Nephron (organoid): ENCODE data around the gene OAF.
"Not testable (repeated sequence)": the region's sequence is repeated elsewhere in the genome, so short reads cannot be mapped to it uniquely, and the experiment has no call there.

ENCODE experiments used
- H3K27ac Mint-ChIP-seq, 3 experiments: 2 replicates each; pipeline ENCODE4 v1.8.0; 2020; ENCODE audit warnings: mixed read lengths in 3 of 3, mild to moderate bottlenecking in 2 of 3, moderate library complexity in 1 of 3
- H3K27me3 Mint-ChIP-seq: 2 replicates; pipeline ENCODE4 v1.8.0; 2021; ENCODE audit warnings: low read depth, mild to moderate bottlenecking, moderate library complexity, mixed read lengths
- H3K36me3 Mint-ChIP-seq: 2 replicates; pipeline ENCODE4 v1.8.0; 2020; ENCODE audit warnings: low read depth, mixed read lengths
- H3K4me1 Mint-ChIP-seq: 2 replicates; pipeline ENCODE4 v1.8.0; 2020; ENCODE audit warnings: mixed read lengths
- H3K4me3 Mint-ChIP-seq, 3 experiments: 2 replicates each; pipeline ENCODE4 v1.8.0; 2020; ENCODE audit warnings: mild to moderate bottlenecking in 3 of 3, mixed read lengths in 3 of 3, moderate library complexity in 2 of 3
- H3K9me3 Mint-ChIP-seq: 2 replicates; pipeline ENCODE4 v1.8.0; 2020; ENCODE audit warnings: mixed read lengths
- TF ChIP-seq, protein P1 (sequence below), 3 experiments: fragments of 200-600 bp; sonication (generic); IDR thresholded peaks; one replicate each; pipeline ENCODE4 v1.5.0; 2021; ENCODE audit warnings: antibody characterized with exemption in 3 of 3; ENCODE audit not compliant: unreplicated experiment in 3 of 3

Gene OAF

DNA sequence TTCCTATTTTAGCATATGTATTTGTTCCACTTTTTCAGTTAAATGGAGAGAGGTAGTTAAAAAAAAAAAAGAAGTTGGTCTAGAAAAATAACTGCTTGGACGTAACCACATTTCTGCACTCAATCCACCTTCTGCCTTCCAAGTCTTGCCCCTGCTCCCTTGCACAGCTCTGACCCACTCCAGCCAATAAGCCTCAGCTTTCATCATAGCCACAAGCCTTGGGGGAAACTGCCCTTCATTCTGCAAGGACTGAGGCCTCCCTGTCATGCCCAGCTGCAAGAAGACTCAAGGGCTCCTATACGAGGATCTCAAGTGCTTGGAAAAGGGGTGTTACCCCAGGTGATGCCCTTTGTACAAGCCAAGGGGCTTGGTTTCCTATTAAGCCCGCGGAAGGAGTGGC is 36.0 kb upstream of the OAF start:
- Mint-ChIP-seq H3K4me1 (peaks cover 47% of the 10 kb centered on the region), H3K27ac (peak overlapping the region in 1 of 3 experiments; percentile 20), H3K27me3 (peaks cover 45% of the 10 kb centered on the region), H3K4me3 (no peak overlapping the region), H3K9me3 (no peaks in the 10 kb centered on the region), H3K36me3 (no peaks in the 10 kb centered on the region)
- TF ChIP-seq, protein P1, sequence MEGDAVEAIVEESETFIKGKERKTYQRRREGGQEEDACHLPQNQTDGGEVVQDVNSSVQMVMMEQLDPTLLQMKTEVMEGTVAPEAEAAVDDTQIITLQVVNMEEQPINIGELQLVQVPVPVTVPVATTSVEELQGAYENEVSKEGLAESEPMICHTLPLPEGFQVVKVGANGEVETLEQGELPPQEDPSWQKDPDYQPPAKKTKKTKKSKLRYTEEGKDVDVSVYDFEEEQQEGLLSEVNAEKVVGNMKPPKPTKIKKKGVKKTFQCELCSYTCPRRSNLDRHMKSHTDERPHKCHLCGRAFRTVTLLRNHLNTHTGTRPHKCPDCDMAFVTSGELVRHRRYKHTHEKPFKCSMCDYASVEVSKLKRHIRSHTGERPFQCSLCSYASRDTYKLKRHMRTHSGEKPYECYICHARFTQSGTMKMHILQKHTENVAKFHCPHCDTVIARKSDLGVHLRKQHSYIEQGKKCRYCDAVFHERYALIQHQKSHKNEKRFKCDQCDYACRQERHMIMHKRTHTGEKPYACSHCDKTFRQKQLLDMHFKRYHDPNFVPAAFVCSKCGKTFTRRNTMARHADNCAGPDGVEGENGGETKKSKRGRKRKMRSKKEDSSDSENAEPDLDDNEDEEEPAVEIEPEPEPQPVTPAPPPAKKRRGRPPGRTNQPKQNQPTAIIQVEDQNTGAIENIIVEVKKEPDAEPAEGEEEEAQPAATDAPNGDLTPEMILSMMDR (IDR thresholded peaks at IDR 0.05; ENCODE audit: unreplicated experiment in 3 of 3): no peak

GRCh38 chr11:120178561-120179056 is 32.2 kb upstream of the OAF start:
- Mint-ChIP-seq H3K4me1 (peaks cover 66% of the 10 kb centered on the region), H3K27me3 (peaks cover 15% of the 10 kb centered on the region), H3K4me3 (peak overlapping the region in 1 of 3 experiments; percentile 25), H3K36me3 (no peaks in the 10 kb centered on the region), H3K9me3 (no peaks in the 10 kb centered on the region), H3K27ac (peak overlapping the region; percentile 73 to 99 (median 96))
- TF ChIP-seq, protein P1 (IDR thresholded peaks at IDR 0.05; ENCODE audit: unreplicated experiment in 3 of 3): no peak

DNA sequence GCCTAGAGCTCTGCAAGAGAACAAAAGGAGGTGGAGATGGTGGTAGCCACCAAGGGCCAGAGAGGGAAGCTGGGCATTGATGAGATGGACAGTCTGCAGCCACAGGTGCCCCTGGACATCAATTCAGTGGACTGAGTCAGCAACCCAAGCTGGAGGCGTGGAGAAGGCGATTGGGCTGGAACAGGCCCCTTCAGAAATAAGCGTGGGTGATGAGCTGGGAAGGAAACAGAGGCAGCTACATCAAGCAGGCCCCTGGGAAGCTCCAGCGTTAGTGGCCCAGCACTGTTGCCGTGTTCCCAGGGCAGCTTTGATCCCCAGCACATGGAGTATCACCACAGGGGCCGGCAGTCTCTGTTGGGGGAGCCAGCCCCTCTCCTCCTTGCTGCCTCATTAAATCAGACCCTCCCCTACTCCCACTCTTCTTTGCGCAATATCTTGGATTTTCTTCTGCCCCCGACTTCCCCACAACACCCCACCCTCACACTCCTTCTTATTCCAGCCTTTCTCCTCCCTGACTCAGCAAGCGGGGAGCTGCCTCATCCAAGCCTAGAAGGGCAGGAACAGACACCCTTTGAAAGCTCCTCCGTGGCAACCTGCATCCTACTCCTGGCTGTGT is 31.7 kb upstream of the OAF start:
- peak overlapping the region in 1 of 3 experiments; percentile 25 for H3K4me3 Mint-ChIP-seq
- H3K27me3 Mint-ChIP-seq: peaks cover 15% of the 10 kb centered on the region
- no peaks in the 10 kb centered on the region for H3K36me3 Mint-ChIP-seq
- H3K27ac Mint-ChIP-seq: peak overlapping the region; percentile 73 to 99 (median 96)
- TF ChIP-seq, protein P1 (IDR thresholded peaks at IDR 0.05; ENCODE audit: unreplicated experiment in 3 of 3): no peak
- H3K9me3 Mint-ChIP-seq: no peaks in the 10 kb centered on the region
- peaks cover 67% of the 10 kb centered on the region for H3K4me1 Mint-ChIP-seq

GRCh38 chr11:120180063-120180462 is 30.8 kb upstream of the OAF start:
- Mint-ChIP-seq H3K4me3 (peak overlapping the region in 1 of 3 experiments; percentile 26), H3K27ac (peak overlapping the region in 2 of 3 experiments; percentile 96 to 99), H3K4me1 (peaks cover 72% of the 10 kb centered on the region), H3K27me3 (peaks cover 15% of the 10 kb centered on the region)
- H3K9me3 Mint-ChIP-seq, H3K36me3 Mint-ChIP-seq: not testable (repeated sequence)

- Mint-ChIP-seq H3K4me3 (peak overlapping the region in 2 of 3 experiments; percentile 29 to 44), H3K9me3 (no peaks in the 10 kb centered on the region), H3K36me3 (no peaks in the 10 kb centered on the region), H3K27ac (peak overlapping the region; percentile 96 to 99 (median 98)), H3K27me3 (peaks cover 15% of the 10 kb centered on the region), H3K4me1 (peaks cover 78% of the 10 kb centered on the region)
- TF ChIP-seq, protein P1 (IDR thresholded peaks at IDR 0.05; ENCODE audit: unreplicated experiment in 3 of 3): peak; percentile 10 to 29 (median 20)
These were observed 30.1 kb upstream of the OAF start for GRCh38 chr11:120180551-120181232.

DNA sequence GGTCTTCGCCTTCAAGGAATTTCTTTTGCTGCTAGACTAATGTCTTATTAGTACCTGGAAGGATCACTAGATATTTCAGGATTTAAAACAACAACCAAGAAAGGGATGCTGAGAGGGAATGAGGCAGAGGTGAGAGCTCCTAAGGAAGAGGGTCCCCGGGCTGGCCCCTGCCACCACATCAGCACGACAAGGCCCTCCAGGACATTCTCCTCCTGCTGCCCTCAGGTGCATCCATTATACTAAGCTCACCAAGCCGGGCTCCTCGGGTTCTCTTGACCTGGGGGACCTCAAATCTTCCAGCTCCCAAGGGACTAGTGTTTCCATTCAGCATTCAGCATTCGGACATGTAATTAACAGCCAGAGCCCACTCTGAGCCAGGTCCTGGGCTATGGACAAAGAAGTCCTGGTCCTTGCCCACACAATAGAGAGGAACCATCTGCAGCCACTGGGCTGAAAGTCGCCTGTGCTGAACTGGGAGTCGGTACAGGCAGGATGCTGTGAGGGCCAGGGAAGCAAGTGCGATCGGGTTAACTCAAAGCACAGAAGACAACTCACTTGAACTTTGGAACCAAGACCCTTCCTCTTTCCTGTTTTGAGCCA is 29.4 kb upstream of the OAF start:
- Mint-ChIP-seq H3K4me1 (peaks cover 81% of the 10 kb centered on the region), H3K9me3 (no peaks in the 10 kb centered on the region), H3K27ac (peak overlapping the region; percentile 96 to 99 (median 98)), H3K4me3 (peak overlapping the region in 2 of 3 experiments; percentile 5 to 22), H3K27me3 (peaks cover 8% of the 10 kb centered on the region), H3K36me3 (no peaks in the 10 kb centered on the region)
- TF ChIP-seq, protein P1 (IDR thresholded peaks at IDR 0.05; ENCODE audit: unreplicated experiment in 3 of 3): no peak
